Small intestine (tissue), 7 donors: ENCODE results near the gene CYTH3. TPM values are rescaled to one million over a fixed set of nuclear protein-coding genes. Genes with fewer than 3 reads are reported as not detected.

Experiments
- DNase-seq, 2 donors: peaks; one replicate each; pipeline versions ENCODE4 v3.0.0 to v3.0.0-alpha.2; 2013
- FAIRE-seq: peaks from 2 replicates; lab custom pipeline; 2012; peaks lifted over from hg19 to GRCh38; lab: Jason Lieb, UNC
- H3K27ac ChIP-seq, 3 donors: one replicate each; pipeline ENCODE4 v1.5.1; 2013; ENCODE audit warnings: low read length in 2 of 3, mild to moderate bottlenecking in 2 of 3, control low read depth in 1 of 3, inconsistent platforms in 1 of 3, low read depth in 1 of 3, moderate library complexity in 1 of 3
- H3K27me3 ChIP-seq, 3 donors: one replicate each; pipeline ENCODE4 v1.6.1; 2013; ENCODE audit warnings: low read length in 3 of 3, inconsistent platforms in 1 of 3; ENCODE audit not compliant: control insufficient read depth in 3 of 3, insufficient read depth in 3 of 3
- H3K36me3 ChIP-seq, 3 donors: one replicate each; pipeline ENCODE4 v1.6.1; 2013; ENCODE audit warnings: low read length in 3 of 3, inconsistent platforms in 1 of 3, low read depth in 1 of 3, mild to moderate bottlenecking in 1 of 3, moderate library complexity in 1 of 3; ENCODE audit not compliant: control insufficient read depth in 3 of 3, insufficient read depth in 2 of 3
- H3K4me1 ChIP-seq, 3 donors: one replicate each; pipeline ENCODE4 v1.6.1; 2013; ENCODE audit warnings: low read length in 2 of 3, inconsistent platforms in 1 of 3, low read depth in 1 of 3, mild to moderate bottlenecking in 1 of 3, moderate library complexity in 1 of 3; ENCODE audit not compliant: control insufficient read depth in 3 of 3, insufficient read depth in 2 of 3
- H3K4me3 ChIP-seq, 3 donors: one replicate each; pipeline ENCODE4 v1.5.1; 2013; ENCODE audit warnings: low read length in 3 of 3, control low read depth in 1 of 3, inconsistent platforms in 1 of 3, low read depth in 1 of 3, mild to moderate bottlenecking in 1 of 3, moderate library complexity in 1 of 3
- H3K9me3 ChIP-seq, 2 donors: one replicate each; pipeline ENCODE4 v1.6.1; 2013; ENCODE audit warnings: low read depth in 1 of 2, low read length in 1 of 2; ENCODE audit not compliant: control insufficient read depth in 2 of 2, insufficient read depth in 1 of 2
- WGBS, 3 donors: extraction: QIAGEN DNeasy Blood & Tissue Kit; methylation state at CpG; one replicate each; pipeline ENCODE4 v1.1.7; 2013; 5-methylcytosine and 5-hydroxymethylcytosine counted together
- polyA plus RNA-seq, 4 donors: library from polyadenylated mRNA; stranded (reverse) in 3 of 4; unstranded in 1 of 4; fragments of 200-250 nt in 3 of 4; fragments of 120-200 nt in 1 of 4; gene quantifications; one replicate each; pipeline versions ENCODE4 v1.2.1 to v1.2.3, GENCODE V29; 2013
- donor health status: healthy with polysubstance abuse.
- donor health status: control.
- donor health status: control.
- donor health status: Bipolar disorder and iron deficiency.
- donor health status: healthy.

The CYTH3 gene
- polyA plus RNA-seq, 4 donors, result 21.3 to 27.3 (median 24.4) TPM

GRCh38 chr7:6121141-6121540, 151.3 kb downstream of the CYTH3 start:
- Histone ChIP-seq H3K4me1 (no peaks in the 10 kb centered on the region), H3K4me3 (no peak overlapping the region), H3K9me3 (peaks cover 0 to 28% of the 10 kb centered on the region in 2 donors), H3K36me3 (peaks cover 13 to 59% (median 17%) of the 10 kb centered on the region in 3 donors), H3K27ac (no peak overlapping the region), H3K27me3 (no peaks in the 10 kb centered on the region)
- WGBS, 3 donors, result 59 to 97% (median 65%) methylated on average over 2 of the region's 2 CpGs
- DNase-seq (no peak), FAIRE-seq (no peak)

- H3K4me3 ChIP-seq, result no peak overlapping the region
- no peaks in the 10 kb centered on the region for H3K27me3 ChIP-seq
- FAIRE-seq (no peak), DNase-seq (no peak)
- 70 to 79% (median 77%) methylated on average over 2 of the region's 2 CpGs for WGBS, 3 donors
- peaks cover 15 to 55% (median 33%) of the 10 kb centered on the region in 3 donors for H3K36me3 ChIP-seq
- no peak overlapping the region for H3K27ac ChIP-seq
- H3K4me1 ChIP-seq, result no peaks in the 10 kb centered on the region
- H3K9me3 ChIP-seq, result peaks cover 0 to 14% of the 10 kb centered on the region in 2 donors
Measured at GRCh38 chr7:6117533-6117932, 154.9 kb downstream of the CYTH3 start.

GRCh38 chr7:6116211-6116610, 156.2 kb downstream of the CYTH3 start:
- WGBS, 3 donors, result 81 to 90% (median 89%) methylated on average over 2 of the region's 2 CpGs
- no peaks in the 10 kb centered on the region for H3K4me1 ChIP-seq
- no peak overlapping the region for H3K4me3 ChIP-seq
- H3K27me3 ChIP-seq, result no peaks in the 10 kb centered on the region
- H3K9me3 ChIP-seq, result peaks cover 0 to 8% of the 10 kb centered on the region in 2 donors
- FAIRE-seq (no peak), DNase-seq (no peak)
- peaks cover 15 to 54% (median 28%) of the 10 kb centered on the region in 3 donors for H3K36me3 ChIP-seq
- no peak overlapping the region for H3K27ac ChIP-seq

Other genes with a start within 250 kb of the CYTH3 start
- 1 to 10 TPM in 1 of 4 donors, under 1 TPM in 2, not detected in 1; 0.25 to 2.6 (median 0.67) TPM for gene ANKRD61, start 241.2 kb downstream of the CYTH3 start, polyA plus RNA-seq
- gene EIF2AK1, start 213.4 kb downstream of the CYTH3 start, polyA plus RNA-seq, result 10 to 100 TPM; 35.4 to 77.5 (median 46.2) TPM
- gene USP42, start 167.7 kb downstream of the CYTH3 start, polyA plus RNA-seq, result 1 to 10 TPM; 4.4 to 9.3 (median 6.8) TPM
- gene FAM220A, start 76.3 kb upstream of the CYTH3 start, polyA plus RNA-seq, result 10 to 100 TPM in 1 of 4 donors, 1 to 10 TPM in 3; 4.9 to 10.3 (median 7.1) TPM
- gene RAC1, start 101.9 kb upstream of the CYTH3 start, polyA plus RNA-seq, result 100 to 1,000 TPM; 188 to 429 (median 287) TPM
- gene DAGLB, start 175.3 kb upstream of the CYTH3 start, polyA plus RNA-seq, result 10 to 100 TPM in 3 of 4 donors, 1 to 10 TPM in 1; 8.8 to 22.4 (median 19.1) TPM
- gene KDELR2, start 211.5 kb upstream of the CYTH3 start, polyA plus RNA-seq, result 100 to 1,000 TPM in 2 of 4 donors, 10 to 100 TPM in 2; 85.9 to 298 (median 136) TPM